HCT116 (cell line): ENCODE results near the gene GALNT18. TPM values are rescaled to one million over a fixed set of nuclear protein-coding genes. Genes with fewer than 3 reads are reported as not detected.

ENCODE experiments used
- ATAC-seq: fragments of 200-7000 bp; cut with Tn5 transposase; 2 replicates; pipeline ENCODE4 v1.9.1; 2020; ENCODE audit warnings: mild to moderate bottlenecking, moderate library complexity
- BruUV-seq: library from RNA; stranded (reverse); fragments of 400-500 nt; replicated peaks from 2 replicates; lab custom pipeline; 2021; lab: Mats Ljungman, UMichigan
- CTCF ChIA-PET: fragments of 300-600 bp; sonication (Branson Sonifier 250); formaldehyde crosslinking; loops from one replicate; lab custom pipeline; 2021; ENCODE audit warnings: antibody characterized with exemption; lab: Charles Lee
- POLR2A ChIA-PET: fragments of 300-600, 350-600 bp; sonication (Branson Sonifier 250); formaldehyde crosslinking; loops from one replicate; lab custom pipeline; 2021; ENCODE audit warnings: antibody characterized with exemption; lab: Charles Lee
- RAD21 ChIA-PET, 2 experiments: fragments of 300-600 bp; sonication (Branson Sonifier 250); formaldehyde crosslinking; loops; one replicate each; lab custom pipeline; 2023; ENCODE audit warnings: low total read pairs in 2 of 2; ENCODE audit not compliant: uncharacterized antibody in 2 of 2, unreplicated experiment in 2 of 2, low non-redundant PET in 1 of 2; lab: Charles Lee
- DNase-seq: peaks from one replicate; pipeline ENCODE4 v3.0.0-alpha.2; 2010; ENCODE audit warnings: low read depth, low spot score
- H2AFZ ChIP-seq: fragments of 200-600 bp; shearing (Covaris generic), sonication (generic); 2 replicates; pipeline ENCODE4 v1.6.1; 2017; ENCODE audit warnings: low read depth, mixed run types, mixed read lengths, antibody characterized with exemption, low read length; ENCODE audit not compliant: poor library complexity, severe bottlenecking
- H3K27ac ChIP-seq: 2 replicates; pipeline ENCODE4 v1.5.1; 2012; ENCODE audit warnings: low read depth, low read length
- H3K27me3 ChIP-seq: fragments of 200-600 bp; sonication (generic); 2 replicates; pipeline ENCODE4 v1.6.1; 2016; ENCODE audit warnings: mixed run types, low read length, mixed read lengths; ENCODE audit not compliant: insufficient read depth
- H3K36me3 ChIP-seq, 2 experiments: fragments of 200-500 bp in 1 of 2; fragments of 200-600 bp in 1 of 2; sonication (Bioruptor generic) in 1 of 2; sonication (generic) in 1 of 2; 2 replicates each; pipeline versions ENCODE4 v1.5.1 to v1.6.1; 2014 to 2016; ENCODE audit warnings: low read length in 2 of 2, inconsistent platforms in 1 of 2, mixed read lengths in 1 of 2, mixed run types in 1 of 2; ENCODE audit not compliant: insufficient read depth in 2 of 2, control insufficient read depth in 1 of 2
- H3K4me1 ChIP-seq, 2 experiments: fragments of 200-600 bp in 1 of 2; sonication (generic) in 1 of 2; 2 replicates each; pipeline versions ENCODE4 v1.5.1 to v1.6.1; 2012 to 2017; ENCODE audit warnings: low read length in 2 of 2, inconsistent platforms in 1 of 2, mild to moderate bottlenecking in 1 of 2, mixed read lengths in 1 of 2, mixed run types in 1 of 2, moderate library complexity in 1 of 2; ENCODE audit not compliant: insufficient read depth in 2 of 2, control insufficient read depth in 1 of 2
- H3K4me2 ChIP-seq: fragments of 200-600 bp; sonication (generic); 2 replicates; pipeline ENCODE4 v1.6.1; 2017; ENCODE audit warnings: mixed run types, low read length, mixed read lengths
- H3K4me3 ChIP-seq, 2 experiments: fragments of 200-600 bp in 1 of 2; sonication (generic) in 1 of 2; replicated peaks in 1 of 2; 2 replicates each; pipeline ENCODE4 v1.5.1; 2011 to 2016; ENCODE audit warnings: low read length in 2 of 2, control low read depth in 1 of 2, low read depth in 1 of 2, mild to moderate bottlenecking in 1 of 2, mixed read lengths in 1 of 2, mixed run types in 1 of 2
- H3K79me2 ChIP-seq: fragments of 200-600 bp; sonication (generic); 2 replicates; pipeline ENCODE4 v1.6.1; 2017; ENCODE audit warnings: mild to moderate bottlenecking, mixed run types, low read length, moderate library complexity, mixed read lengths; ENCODE audit not compliant: insufficient read depth
- H3K9ac ChIP-seq: fragments of 200-600 bp; sonication (generic); 2 replicates; pipeline ENCODE4 v1.6.1; 2016; ENCODE audit warnings: low read length, mixed read lengths
- H3K9me2 ChIP-seq: fragments of 200-600 bp; sonication (generic), shearing (Covaris generic); 2 replicates; pipeline ENCODE4 v1.6.1; 2017; ENCODE audit warnings: mixed run types, mild to moderate bottlenecking, moderate library complexity; ENCODE audit not compliant: insufficient read depth
- H3K9me3 ChIP-seq, 2 experiments: fragments of 200-500 bp in 1 of 2; fragments of 200-600 bp in 1 of 2; sonication (Bioruptor generic) in 1 of 2; sonication (generic) in 1 of 2; 2 replicates each; pipeline ENCODE4 v1.6.1; 2014 to 2017; ENCODE audit warnings: low read length in 2 of 2, mixed read lengths in 2 of 2, inconsistent platforms in 1 of 2, low read depth in 1 of 2, mild to moderate bottlenecking in 1 of 2, mixed run types in 1 of 2, moderate library complexity in 1 of 2; ENCODE audit not compliant: control insufficient read depth in 1 of 2, insufficient read depth in 1 of 2
- H4K20me1 ChIP-seq: fragments of 200-600 bp; sonication (generic), shearing (Covaris generic); 2 replicates; pipeline ENCODE4 v1.6.1; 2017; ENCODE audit warnings: mixed run types, mild to moderate bottlenecking, moderate library complexity; ENCODE audit not compliant: insufficient read depth
- CEBPB ChIP-seq: IDR thresholded peaks from 2 replicates; pipeline ENCODE4 v1.6.1; 2012; ENCODE audit warnings: low read depth
- FOSL1 ChIP-seq: IDR thresholded peaks from 2 replicates; pipeline ENCODE4 v1.6.1; 2012; ENCODE audit warnings: low read depth
- POLR2A ChIP-seq: IDR thresholded peaks from 2 replicates; pipeline ENCODE4 v1.7.0; 2011; ENCODE audit warnings: borderline replicate concordance; ENCODE audit not compliant: insufficient read depth, insufficient read length; ENCODE audit errors: extremely low read depth
- POLR2AphosphoS5 ChIP-seq: IDR thresholded peaks from 2 replicates; pipeline ENCODE4 v1.6.1; 2011; ENCODE audit warnings: mild to moderate bottlenecking, low read depth, low read length, moderate library complexity
- RAD21 ChIP-seq: IDR thresholded peaks from 2 replicates; pipeline ENCODE4 v1.6.1; 2012; ENCODE audit warnings: low read depth, mild to moderate bottlenecking
- SIN3A ChIP-seq: IDR thresholded peaks from 2 replicates; pipeline ENCODE4 v1.6.1; 2012; ENCODE audit warnings: low read depth
- ZFX ChIP-seq: fragments of 450-650 bp; IDR thresholded peaks from 2 replicates; pipeline ENCODE4 v1.6.1; 2017
- intact Hi-C: fragments of 100-400 bp; cut with micrococcal nuclease; formaldehyde crosslinking; loops from 2 replicates; pipeline ENCODE4 v1.10.0; 2022
- total RNA-seq: library from RNA; stranded (reverse); gene quantifications from one replicate; pipeline ENCODE4 v1.2.1, GENCODE V29; 2021; ENCODE audit not compliant: unreplicated experiment
- TF ChIP-seq, protein P1 (sequence below): IDR thresholded peaks from 2 replicates; pipeline ENCODE4 v1.6.1; 2012; ENCODE audit warnings: low read depth

Gene GALNT18
- total RNA-seq, 1 experiment from 2014 or later, result 19.9 TPM

DNA sequence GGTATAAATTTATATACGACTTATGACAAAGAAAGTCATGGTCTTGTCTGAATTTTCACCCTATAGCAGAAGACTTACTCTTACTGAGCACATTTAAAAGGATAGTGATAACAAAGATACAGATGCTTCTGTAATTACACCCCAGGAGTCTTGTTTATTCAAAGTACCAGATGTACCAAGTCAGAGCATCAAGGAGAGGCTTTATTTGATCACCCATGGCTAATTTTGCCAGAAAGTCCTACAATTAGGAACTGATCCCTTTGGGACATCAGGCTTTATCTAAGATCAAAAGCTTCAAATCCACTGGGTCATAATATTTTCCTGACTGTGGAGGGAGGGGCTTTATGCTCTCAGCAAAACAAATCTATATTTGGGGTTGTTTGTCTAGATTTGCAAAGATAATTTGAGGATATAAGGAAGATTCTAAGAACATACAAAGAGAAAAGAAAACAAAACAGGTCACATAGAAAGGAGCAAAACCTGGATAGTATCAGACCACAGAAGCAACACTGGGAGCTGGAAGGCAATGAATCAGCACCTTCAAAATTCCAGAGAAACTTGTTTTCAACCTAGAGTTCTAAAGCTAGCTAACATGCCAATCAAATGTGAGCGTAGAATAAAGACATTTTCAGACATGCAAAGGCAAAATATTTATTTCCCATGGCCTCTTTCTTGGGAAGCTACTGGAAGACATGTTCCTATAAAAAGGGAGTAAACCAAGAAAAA, 143.9 kb downstream of the GALNT18 start:
- DNase-seq, result no peak
- H3K36me3 ChIP-seq, result no peaks in the 10 kb centered on the region
- no peak overlapping the region for H3K4me2 ChIP-seq
- no peaks in the 10 kb centered on the region; a peak in 1 of 4 replicates for H3K4me1 ChIP-seq
- ChIA-PET POLR2A (no interaction called here), CTCF (no interaction called here), RAD21 (no interaction called here)
- H3K27ac ChIP-seq, result no peak overlapping the region
- BruUV-seq, result no TSS peak
- no peak for ATAC-seq
- no peaks in the 10 kb centered on the region for H3K9me3 ChIP-seq
- H3K27me3 ChIP-seq, result no peaks in the 10 kb centered on the region
- TF ChIP-seq ZFX (no peak), CEBPB (no peak), SIN3A (no peak), FOSL1 (no peak), POLR2A (no peak), POLR2AphosphoS5 (no peak), RAD21 (no peak)
- TF ChIP-seq, protein P1, sequence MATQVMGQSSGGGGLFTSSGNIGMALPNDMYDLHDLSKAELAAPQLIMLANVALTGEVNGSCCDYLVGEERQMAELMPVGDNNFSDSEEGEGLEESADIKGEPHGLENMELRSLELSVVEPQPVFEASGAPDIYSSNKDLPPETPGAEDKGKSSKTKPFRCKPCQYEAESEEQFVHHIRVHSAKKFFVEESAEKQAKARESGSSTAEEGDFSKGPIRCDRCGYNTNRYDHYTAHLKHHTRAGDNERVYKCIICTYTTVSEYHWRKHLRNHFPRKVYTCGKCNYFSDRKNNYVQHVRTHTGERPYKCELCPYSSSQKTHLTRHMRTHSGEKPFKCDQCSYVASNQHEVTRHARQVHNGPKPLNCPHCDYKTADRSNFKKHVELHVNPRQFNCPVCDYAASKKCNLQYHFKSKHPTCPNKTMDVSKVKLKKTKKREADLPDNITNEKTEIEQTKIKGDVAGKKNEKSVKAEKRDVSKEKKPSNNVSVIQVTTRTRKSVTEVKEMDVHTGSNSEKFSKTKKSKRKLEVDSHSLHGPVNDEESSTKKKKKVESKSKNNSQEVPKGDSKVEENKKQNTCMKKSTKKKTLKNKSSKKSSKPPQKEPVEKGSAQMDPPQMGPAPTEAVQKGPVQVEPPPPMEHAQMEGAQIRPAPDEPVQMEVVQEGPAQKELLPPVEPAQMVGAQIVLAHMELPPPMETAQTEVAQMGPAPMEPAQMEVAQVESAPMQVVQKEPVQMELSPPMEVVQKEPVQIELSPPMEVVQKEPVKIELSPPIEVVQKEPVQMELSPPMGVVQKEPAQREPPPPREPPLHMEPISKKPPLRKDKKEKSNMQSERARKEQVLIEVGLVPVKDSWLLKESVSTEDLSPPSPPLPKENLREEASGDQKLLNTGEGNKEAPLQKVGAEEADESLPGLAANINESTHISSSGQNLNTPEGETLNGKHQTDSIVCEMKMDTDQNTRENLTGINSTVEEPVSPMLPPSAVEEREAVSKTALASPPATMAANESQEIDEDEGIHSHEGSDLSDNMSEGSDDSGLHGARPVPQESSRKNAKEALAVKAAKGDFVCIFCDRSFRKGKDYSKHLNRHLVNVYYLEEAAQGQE, result no peak
- H4K20me1 ChIP-seq, result no peaks in the 10 kb centered on the region
- no peak overlapping the region for H3K4me3 ChIP-seq
- H3K9ac ChIP-seq, result no peak overlapping the region
- no peaks in the 10 kb centered on the region for H3K79me2 ChIP-seq
- H2AFZ ChIP-seq, result no peak overlapping the region
- intact Hi-C loops, result no loop called here
- H3K9me2 ChIP-seq, result no peaks in the 10 kb centered on the region
